ENCODE results near the gene SNX20. TPM values are rescaled to one million over a fixed set of nuclear protein-coding genes. Genes with fewer than 3 reads are reported as not detected.

Gene SNX20
- total and polyA plus RNA-seq, 2 of the 13 experiments (the other 11 are each of a cell fraction or from before 2014, with no cell fraction given): not detected

DNA sequence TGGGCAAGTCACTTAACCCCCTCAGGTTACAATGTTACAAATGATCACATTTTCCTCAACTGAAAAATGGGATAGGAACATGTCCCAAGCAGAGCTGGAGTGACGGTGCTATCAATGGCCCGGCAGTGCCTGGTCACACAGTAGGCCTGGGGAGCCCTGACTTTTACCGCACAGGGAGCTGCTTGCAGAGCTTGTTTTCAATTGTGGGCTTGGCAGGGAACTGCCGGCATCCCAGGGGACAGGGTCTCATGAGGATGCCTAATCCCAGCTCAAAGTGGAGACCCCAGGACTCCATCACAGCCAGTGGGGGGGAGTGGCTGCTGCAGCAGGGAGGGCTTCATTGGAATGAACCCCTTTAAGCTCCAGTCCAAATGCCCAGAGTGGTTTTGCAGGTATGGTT lies 11.4 kb downstream of the SNX20 start:
- WGBS (ENCODE audit: low lambda C conversion rate): 100% methylated on average over 3 of the region's 4 CpGs
- DNase-seq (ENCODE audit: low spot score): no peak
- TF ChIP-seq ZNF564 (CRISPR knock-in tag; IDR thresholded peaks at IDR 0.05) (no peak), ZNF780A (CRISPR knock-in tag; IDR thresholded peaks at IDR 0.05) (no peak), ZNF891 (CRISPR knock-in tag; IDR thresholded peaks at IDR 0.05) (no peak), LCORL (IDR thresholded peaks at IDR 0.05) (no peak), LCORL (CRISPR knock-in tag; IDR thresholded peaks at IDR 0.05) (no peak), ZNF772 (CRISPR knock-in tag; IDR thresholded peaks at IDR 0.05) (no peak)
- TF ChIP-seq, protein P1, sequence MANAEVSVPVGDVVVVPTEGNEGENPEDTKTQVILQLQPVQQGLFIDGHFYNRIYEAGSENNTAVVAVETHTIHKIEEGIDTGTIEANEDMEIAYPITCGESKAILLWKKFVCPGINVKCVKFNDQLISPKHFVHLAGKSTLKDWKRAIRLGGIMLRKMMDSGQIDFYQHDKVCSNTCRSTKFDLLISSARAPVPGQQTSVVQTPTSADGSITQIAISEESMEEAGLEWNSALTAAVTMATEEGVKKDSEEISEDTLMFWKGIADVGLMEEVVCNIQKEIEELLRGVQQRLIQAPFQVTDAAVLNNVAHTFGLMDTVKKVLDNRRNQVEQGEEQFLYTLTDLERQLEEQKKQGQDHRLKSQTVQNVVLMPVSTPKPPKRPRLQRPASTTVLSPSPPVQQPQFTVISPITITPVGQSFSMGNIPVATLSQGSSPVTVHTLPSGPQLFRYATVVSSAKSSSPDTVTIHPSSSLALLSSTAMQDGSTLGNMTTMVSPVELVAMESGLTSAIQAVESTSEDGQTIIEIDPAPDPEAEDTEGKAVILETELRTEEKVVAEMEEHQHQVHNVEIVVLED (CRISPR knock-in tag; IDR thresholded peaks at IDR 0.05; ENCODE audit: borderline replicate concordance): no peak
- TF ChIP-seq, protein P2, sequence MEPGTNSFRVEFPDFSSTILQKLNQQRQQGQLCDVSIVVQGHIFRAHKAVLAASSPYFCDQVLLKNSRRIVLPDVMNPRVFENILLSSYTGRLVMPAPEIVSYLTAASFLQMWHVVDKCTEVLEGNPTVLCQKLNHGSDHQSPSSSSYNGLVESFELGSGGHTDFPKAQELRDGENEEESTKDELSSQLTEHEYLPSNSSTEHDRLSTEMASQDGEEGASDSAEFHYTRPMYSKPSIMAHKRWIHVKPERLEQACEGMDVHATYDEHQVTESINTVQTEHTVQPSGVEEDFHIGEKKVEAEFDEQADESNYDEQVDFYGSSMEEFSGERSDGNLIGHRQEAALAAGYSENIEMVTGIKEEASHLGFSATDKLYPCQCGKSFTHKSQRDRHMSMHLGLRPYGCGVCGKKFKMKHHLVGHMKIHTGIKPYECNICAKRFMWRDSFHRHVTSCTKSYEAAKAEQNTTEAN (CRISPR knock-in tag; conservative IDR thresholded peaks at IDR 0.05): no peak
- TF ChIP-seq, protein P3, sequence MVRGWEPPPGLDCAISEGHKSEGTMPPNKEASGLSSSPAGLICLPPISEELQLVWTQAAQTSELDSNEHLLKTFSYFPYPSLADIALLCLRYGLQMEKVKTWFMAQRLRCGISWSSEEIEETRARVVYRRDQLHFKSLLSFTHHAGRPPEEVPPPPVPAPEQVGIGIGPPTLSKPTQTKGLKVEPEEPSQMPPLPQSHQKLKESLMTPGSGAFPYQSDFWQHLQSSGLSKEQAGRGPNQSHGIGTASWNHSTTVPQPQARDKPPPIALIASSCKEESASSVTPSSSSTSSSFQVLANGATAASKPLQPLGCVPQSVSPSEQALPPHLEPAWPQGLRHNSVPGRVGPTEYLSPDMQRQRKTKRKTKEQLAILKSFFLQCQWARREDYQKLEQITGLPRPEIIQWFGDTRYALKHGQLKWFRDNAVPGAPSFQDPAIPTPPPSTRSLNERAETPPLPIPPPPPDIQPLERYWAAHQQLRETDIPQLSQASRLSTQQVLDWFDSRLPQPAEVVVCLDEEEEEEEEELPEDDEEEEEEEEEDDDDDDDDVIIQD (CRISPR knock-in tag; IDR thresholded peaks at IDR 0.05; ENCODE audit: low read depth): no peak
- in situ Hi-C loops (cut with HindIII; ENCODE audit: extremely low pct_ligation_motif_present, low pct_unique_long_range_greater_than_20kb): loop anchor here (5.0 to 10.0 kb wide), 3 partner anchors 138 to 405 kb away; partner anchors contain the start of gene ADCY7
- Histone ChIP-seq H3K79me2 (ENCODE audit: insufficient read depth, low read length) (no peaks in the 10 kb centered on the region), H3K9ac (ENCODE audit: insufficient read depth, low read depth, low read length) (no peak overlapping the region), H2AFZ (ENCODE audit: low read length) (no peak overlapping the region), H4K20me1 (ENCODE audit: insufficient read depth, low read length) (no peaks in the 10 kb centered on the region), H3K36me3 (replicated peaks in 1 of 2; ENCODE audit: control insufficient read depth in 1 of 2, insufficient read depth in 2 of 2, low read length in 2 of 2) (no peaks in the 10 kb centered on the region), H3K27me3 (ENCODE audit: control insufficient read depth in 1 of 2, insufficient read depth in 2 of 2, low read length in 2 of 2) (no peaks in the 10 kb centered on the region), H3K27ac (ENCODE audit: extremely low read length, insufficient read depth, low read length) (no peak overlapping the region), H3K9me3 (ENCODE audit: low read length) (peaks cover 34% of the 10 kb centered on the region), H3K4me2 (ENCODE audit: low read depth, low read length) (no peak overlapping the region), H3K4me1 (ENCODE audit: insufficient read depth, low read length) (peaks cover 36% of the 10 kb centered on the region), H3K4me3 (replicated peaks in 1 of 3; ENCODE audit: insufficient read depth in 1 of 3, low read depth in 2 of 3, low read length in 3 of 3) (no peak overlapping the region)
- BruUV-seq (replicated peaks): no TSS peak
- ATAC-seq: no peak
- POLR2A ChIA-PET: no interaction called here
- FAIRE-seq: no peak
- intact Hi-C loops (cut with micrococcal nuclease; ENCODE audit: unreplicated experiment): loop anchor here (5.0 to 10.0 kb wide), 3 partner anchors 73 to 425 kb away; partner anchors contain the start of gene CYLD
- CTCF ChIA-PET (ENCODE audit: low intra/inter-chr PET ratio, low total read pairs): no interaction called here

Data from HepG2 (cell line).